C1 segment of cervical spinal cord (tissue), 14 donors: ENCODE results near the gene AFG3L2.
"Not testable (repeated sequence)": the region's sequence is repeated elsewhere in the genome, so short reads cannot be mapped to it uniquely, and the experiment has no call there.

ENCODE experiments used
- DNase-seq, 14 donors: peaks; one replicate each; lab custom pipeline; 2025; lab: John Stamatoyannopoulos, UW

AFG3L2 gene

GRCh38 chr18:12376754-12377555 is at the start of gene AFG3L2:
Gene AFG3L2, minus strand, starts transcription at chr18:12377227. Its CDS starts 145 bp downstream, at chr18:12377082.
- DNase-seq: peak; percentile 93 to 100 (median 99)

DNA sequence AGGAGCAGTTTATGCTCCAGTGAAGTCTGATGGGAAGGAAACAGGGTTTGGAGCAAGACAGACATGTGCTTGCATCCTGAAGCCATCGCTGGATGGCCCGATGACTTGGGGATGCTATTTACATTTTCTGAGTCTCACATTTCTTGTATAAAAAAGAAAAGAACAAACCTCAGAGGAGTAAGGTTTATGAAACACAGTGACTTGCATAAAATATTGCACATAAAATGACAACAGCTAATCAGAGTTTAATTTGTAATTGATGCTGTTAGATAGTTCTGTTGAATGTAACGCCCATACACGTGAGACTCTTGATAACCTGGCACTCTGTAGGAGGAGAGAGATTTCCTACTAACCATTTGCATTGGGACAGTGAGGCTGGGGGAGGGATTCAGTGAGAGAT is 47.2 kb upstream of the AFG3L2 start:
- DNase-seq: no peak

DNA sequence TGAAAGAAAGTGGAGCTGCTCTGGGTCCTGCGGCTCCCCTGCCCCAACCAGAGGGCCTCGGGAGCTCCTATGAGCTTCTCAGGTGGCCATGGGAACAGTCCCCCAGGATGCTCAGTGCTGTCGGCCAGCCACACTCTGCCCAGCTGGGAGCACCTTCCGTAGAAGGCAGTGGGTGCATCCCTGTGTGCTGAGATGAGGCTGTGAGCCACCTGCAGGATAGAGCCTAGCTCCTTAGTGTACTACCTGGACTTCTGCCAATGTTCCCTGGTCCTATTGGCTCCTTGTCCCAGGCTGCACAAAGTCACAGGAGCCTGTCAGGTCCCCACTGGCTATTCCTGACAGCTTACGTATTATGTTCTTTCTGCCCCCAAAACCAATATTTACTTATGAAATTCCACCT is 46.8 kb upstream of the AFG3L2 start:
- DNase-seq: peak in 1 of 14 donors; percentile 31

- no peak for DNase-seq
These were observed 46.4 kb upstream of the AFG3L2 start for GRCh38 chr18:12423393-12423792.

DNA sequence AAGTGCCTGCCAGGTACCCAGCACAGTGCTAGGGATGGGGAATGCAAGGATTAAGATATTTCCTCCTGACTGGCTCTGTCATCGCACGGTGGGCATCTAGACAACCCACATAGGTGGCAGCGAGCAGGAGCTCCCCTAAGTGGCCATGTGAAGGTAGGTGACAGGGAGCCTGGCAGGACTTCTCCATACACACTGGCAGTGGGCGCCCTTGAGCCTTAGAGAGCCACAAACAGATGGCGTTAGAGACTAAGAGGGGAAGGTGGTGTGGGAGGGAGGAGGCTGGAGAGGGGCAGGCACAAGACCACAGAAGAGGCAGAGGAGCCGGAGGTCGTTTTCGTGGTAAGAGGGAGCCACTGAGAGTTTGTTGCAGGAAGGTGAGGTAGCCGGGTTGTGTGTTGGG is 45.9 kb upstream of the AFG3L2 start:
- DNase-seq: peak in 1 of 14 donors; percentile 38

DNA sequence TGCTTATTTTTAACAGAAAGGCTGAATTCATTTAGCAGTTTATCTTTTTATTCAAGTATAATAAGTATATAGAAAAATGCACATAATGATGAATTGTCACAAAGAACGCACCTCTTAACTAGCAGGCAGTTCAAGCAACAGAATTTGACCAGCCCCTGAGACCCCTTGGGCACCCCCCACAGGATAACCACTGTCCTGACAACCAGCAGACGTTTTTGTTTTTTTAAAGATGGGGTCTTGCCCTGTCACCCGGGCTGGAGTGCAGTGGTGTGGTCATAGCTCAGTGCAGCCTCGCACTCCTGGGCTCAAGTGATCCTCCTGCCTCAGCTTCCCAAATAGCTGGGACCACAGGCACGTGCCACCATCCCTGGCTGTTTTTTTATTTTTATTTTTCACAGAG is 44.7 kb upstream of the AFG3L2 start:
- no peak for DNase-seq

GRCh38 chr18:12420821-12421421 is 43.9 kb upstream of the AFG3L2 start:
- peak in 10 of 14 donors; percentile 15 to 84 (median 38) for DNase-seq

GRCh38 chr18:12417687-12418086 is 40.7 kb upstream of the AFG3L2 start:
- DNase-seq: no peak

GRCh38 chr18:12416098-12416729 is 39.2 kb upstream of the AFG3L2 start:
- no peak for DNase-seq

DNA sequence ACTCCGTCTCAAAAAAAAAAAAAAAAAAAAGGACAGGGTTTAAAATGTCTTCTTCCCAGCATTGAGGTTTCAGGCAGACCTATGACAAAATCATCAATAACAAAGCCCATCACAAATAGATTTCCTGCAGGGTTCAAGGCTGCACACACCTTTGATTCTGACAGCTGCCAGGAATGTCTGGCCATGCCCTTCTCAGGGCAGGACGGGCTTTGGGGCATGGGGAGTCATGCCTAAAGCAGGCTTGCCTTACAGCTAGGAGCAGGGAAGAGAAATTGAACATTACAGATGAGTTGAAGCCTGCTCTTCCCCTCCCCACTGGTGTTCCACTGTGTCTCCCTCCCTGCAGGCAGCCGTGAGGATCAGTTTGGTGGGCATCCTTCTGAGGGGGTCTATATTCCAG is 34.4 kb upstream of the AFG3L2 start:
- no peak for DNase-seq

DNA sequence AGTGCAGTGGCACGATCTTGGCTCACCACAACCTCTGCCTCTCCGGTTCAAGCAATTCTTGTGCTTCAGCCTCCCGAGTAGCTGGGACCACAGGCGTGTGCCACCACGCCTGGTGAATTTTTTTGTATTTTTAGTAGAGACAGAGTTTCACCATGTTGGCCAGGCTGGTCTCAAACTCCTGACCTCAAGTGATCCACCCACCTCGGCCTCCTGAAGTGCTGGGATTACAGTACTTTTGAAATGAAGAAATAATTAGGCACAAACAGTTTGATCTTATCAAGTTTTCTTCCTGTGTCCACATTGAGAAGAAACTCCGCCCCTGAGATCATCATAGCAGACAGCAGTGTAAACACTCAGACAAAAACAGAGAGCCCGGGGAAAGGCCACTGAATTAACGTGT is 33.7 kb upstream of the AFG3L2 start:
- not testable (repeated sequence) for DNase-seq

DNA sequence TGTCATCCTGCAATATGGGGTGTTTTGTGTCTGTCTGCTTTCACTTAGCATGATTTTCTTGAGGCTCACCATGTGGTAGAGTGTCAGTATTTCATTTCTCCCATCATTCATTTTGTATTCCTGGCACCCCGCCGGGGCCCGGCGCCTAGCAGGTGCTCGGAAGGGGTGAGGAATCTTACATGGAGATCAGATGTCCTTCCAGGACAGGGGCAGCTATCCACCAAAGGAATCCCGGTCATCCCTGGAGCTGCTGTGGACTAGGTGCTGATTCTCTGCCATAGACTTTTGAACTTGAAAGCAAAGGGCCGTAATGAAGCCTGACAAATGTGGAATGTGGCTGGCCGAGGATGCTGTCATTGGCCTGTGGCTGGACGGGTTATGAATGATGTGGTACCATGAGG is 33.1 kb upstream of the AFG3L2 start:
- DNase-seq: no peak

DNA sequence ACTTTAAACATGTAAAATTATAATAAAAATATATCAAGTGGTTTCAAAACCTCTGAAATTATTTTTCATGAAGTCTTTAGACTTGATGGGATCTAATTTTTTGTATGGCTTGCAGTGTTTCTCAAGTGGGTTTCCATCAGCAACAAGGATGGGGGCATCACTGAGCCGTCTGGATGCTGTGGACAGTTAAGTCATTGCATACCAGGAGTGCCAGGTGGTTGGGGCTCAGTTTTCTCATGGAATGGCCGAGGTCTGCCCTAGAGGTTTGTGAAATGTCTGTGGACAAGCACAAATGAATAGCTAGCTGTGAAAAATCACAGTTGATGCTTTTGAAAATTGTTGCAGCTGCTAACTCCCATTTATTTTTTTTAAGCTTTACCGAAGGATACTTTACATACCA is 32.4 kb upstream of the AFG3L2 start:
- peak in 1 of 14 donors; percentile 20 for DNase-seq

DNA sequence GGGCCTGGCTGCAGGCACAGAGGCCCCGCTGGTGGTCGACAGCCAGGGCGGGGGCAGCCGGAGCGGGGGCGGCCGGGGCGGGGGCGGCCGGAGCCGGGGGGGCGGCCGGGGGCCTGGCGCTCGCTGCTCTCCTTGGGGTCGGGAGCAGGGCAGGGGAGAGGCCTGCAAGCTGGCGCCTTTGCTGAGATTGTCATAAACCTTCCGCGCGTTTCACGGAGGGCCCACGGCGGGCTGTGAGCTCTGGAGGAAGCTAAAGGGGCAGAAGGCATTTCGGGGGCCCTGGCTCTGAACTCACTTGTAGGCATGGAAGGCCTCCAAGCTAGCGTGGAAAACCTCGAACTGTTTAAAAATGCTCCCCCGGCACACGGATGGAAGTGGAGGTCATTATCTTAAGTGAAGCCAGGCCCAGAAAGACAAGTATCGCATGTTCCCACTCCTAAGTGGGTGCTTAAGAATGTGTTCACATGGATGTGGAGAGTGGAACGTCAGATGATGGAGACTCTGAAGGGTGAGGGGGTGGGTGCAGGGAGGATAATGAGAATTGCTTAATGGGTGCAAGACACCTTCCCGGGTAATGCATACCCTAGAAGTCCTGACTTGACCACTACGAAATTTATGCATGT is 31.3 kb upstream of the AFG3L2 start:
- DNase-seq: peak in 6 of 14 donors; percentile 21 to 56 (median 46)

- no peak for DNase-seq
These were observed 29.5 kb upstream of the AFG3L2 start for GRCh38 chr18:12406371-12407111.

GRCh38 chr18:12405066-12405465 is 28.0 kb upstream of the AFG3L2 start:
- DNase-seq: no peak

DNA sequence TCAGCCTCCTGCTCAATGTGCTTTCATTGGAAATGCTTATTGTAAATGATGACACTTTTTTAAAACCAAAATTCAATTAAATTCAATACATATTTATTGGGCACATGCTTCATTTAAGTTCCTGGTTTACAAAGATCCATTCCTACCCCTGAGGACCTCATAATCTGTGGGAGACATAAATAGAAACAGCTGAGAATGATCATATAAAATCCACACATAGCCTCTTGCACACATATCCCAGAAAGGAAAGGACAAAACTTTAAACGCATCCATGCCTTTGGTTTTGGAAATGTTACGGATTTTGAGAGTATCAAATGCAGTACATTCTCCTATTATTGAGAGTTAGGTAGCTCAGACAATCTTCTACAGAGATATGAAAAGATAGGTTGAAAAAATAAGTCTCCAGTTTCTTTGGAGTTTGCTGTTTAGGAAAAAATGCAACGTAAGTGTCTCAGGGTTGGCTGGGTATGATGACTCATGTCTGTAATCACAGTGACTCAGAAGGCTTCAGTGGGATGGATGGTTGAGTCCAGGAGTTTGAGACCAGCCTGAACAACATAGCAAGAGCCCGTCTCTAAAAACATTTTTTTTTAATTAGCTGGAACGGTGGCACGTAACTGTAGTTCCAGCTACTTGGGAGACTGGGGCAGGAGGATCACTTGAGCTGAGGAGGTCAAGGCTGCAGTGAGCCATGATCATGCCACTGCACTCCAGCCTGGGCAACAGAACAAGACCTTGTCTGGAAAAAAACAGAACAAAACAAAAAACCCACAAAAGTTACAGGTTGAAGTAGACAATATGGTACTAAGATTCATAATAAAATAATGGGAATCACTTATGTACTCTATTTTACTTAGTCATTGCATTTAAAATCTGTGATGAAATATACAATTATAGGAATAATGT is 26.8 kb upstream of the AFG3L2 start:
- DNase-seq: no peak

DNA sequence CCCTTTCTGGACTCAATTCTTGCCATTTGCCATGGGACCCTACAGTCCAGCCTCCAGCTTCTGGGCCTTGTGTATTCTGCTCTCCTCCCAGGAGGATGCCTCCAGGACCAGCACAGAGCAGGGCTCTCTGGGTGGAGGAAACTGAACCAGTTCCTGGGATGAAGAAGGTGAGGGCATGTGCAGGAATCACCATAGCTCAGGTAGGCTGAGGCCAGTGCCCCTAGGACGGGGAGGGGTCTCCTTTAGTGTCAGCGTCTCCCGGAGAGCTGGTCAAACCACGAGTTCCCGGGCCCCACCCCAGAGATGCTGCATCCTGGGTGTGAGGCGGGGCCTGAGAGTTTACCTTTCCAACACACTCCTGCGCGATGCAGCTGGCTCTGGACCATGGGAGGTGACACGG is 24.9 kb upstream of the AFG3L2 start:
- DNase-seq: no peak

- no peak for DNase-seq
These were observed 22.2 kb upstream of the AFG3L2 start for GRCh38 chr18:12399231-12399630.

DNA sequence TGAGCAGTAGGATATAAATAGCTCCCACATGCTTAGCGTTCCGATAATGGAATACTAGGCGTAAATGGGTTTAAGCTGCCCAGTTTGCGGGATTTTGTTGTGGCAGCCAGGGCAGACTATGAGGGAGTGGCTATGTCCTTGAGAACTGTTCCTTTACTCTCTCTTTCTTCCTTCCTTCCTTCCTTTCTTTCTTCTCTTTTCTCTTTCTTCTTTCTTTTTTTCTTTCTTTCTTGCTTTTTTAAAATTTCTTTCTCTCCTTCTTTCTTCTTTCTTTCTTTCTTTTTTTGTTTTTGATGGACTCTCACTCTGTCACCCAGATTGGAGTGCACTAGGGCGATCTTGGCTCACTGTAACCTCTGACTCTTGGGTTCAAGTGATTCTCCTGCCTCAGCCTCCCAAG is 21.6 kb upstream of the AFG3L2 start:
- no peak for DNase-seq

- no peak for DNase-seq
These were observed 20.8 kb upstream of the AFG3L2 start for GRCh38 chr18:12397793-12398192.
